ENCODE measurements around the gene TPRG1L. TPM values are rescaled to one million over a fixed set of nuclear protein-coding genes. Genes with fewer than 3 reads are reported as not detected.
A peak's percentile ranks its signal among the peaks of the same experiment; 100 is the strongest.
"Not testable (repeated sequence)": the region's sequence is repeated elsewhere in the genome, so short reads cannot be mapped to it uniquely, and the experiment has no call there.

Gene TPRG1L
- total RNA-seq, 2 experiments from 2014 or later: 9.2 to 10.4 TPM

DNA sequence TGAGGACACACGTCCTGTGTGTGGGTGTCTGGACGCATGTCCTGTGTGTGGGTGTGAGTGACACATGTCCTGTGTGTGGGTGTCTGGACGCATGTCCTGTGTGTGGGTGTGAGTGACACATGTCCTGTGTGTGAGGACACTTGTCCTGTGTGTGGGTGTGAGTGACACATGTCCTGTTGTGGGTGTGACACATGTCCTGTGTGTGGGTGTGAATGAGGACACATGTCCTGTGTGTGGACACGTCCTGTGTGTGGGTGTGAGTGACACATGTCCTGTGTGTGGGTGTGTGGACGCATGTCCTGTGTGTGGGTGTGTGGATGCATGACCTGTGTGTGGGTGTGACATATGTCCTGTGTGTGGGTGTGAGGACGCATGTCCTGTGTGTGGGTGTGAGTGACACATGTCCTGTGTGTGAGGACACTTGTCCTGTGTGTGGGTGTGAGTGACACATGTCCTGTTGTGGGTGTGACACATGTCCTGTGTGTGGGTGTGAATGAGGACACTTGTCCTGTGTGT is 39.4 kb upstream of the TPRG1L start:
- DNase-seq: peak; percentile 28
- POLR2A ChIA-PET; H3K27ac Mint-ChIP-seq; H3K36me3 Mint-ChIP-seq; intact Hi-C loops (cut with micrococcal nuclease); H3K9me3 Mint-ChIP-seq; CTCF ChIA-PET; H3K4me1 Mint-ChIP-seq (ENCODE audit: low read depth); H3K4me3 Mint-ChIP-seq; H3K27me3 Mint-ChIP-seq: not testable (repeated sequence)

DNA sequence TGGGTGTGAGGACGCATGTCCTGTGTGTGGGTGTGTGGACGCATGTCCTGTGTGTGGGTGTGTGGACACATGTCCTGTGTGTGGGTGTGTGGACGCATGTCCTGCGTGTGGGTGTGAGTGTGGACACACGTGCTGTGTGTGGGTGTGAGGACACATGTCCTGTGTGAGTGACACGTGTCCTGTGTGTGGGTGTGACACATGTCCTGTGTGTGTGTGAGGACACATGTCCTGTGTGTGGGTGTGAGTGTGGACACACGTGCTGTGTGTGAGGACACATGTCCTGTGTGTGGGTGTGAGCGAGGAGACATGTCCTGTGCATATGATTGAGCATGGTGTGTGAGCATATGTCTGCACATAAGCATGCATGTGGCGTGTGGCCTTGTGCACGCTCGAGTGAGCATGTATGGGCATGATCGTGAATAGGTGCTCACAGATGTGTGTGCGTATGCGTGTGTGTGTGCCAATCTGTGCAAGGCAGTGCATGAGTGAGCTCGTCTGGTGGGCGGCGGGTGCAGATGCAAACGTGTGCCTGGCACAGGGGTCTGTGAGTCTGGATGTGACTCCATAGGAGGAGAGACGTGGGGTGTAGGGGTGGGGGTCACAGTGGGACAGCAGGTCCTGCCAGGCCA is 38.8 kb upstream of the TPRG1L start:
- ChIA-PET CTCF (no interaction called here), POLR2A (no interaction called here)
- no peak for DNase-seq
- H3K9me3 Mint-ChIP-seq: no peaks in the 10 kb centered on the region
- intact Hi-C loops (cut with micrococcal nuclease): no loop called here
- H3K4me1 Mint-ChIP-seq (ENCODE audit: low read depth): no peaks in the 10 kb centered on the region
- H3K4me3 Mint-ChIP-seq: no peak overlapping the region
- no peaks in the 10 kb centered on the region for H3K27me3 Mint-ChIP-seq
- no peak overlapping the region for H3K27ac Mint-ChIP-seq
- H3K36me3 Mint-ChIP-seq: no peaks in the 10 kb centered on the region

DNA sequence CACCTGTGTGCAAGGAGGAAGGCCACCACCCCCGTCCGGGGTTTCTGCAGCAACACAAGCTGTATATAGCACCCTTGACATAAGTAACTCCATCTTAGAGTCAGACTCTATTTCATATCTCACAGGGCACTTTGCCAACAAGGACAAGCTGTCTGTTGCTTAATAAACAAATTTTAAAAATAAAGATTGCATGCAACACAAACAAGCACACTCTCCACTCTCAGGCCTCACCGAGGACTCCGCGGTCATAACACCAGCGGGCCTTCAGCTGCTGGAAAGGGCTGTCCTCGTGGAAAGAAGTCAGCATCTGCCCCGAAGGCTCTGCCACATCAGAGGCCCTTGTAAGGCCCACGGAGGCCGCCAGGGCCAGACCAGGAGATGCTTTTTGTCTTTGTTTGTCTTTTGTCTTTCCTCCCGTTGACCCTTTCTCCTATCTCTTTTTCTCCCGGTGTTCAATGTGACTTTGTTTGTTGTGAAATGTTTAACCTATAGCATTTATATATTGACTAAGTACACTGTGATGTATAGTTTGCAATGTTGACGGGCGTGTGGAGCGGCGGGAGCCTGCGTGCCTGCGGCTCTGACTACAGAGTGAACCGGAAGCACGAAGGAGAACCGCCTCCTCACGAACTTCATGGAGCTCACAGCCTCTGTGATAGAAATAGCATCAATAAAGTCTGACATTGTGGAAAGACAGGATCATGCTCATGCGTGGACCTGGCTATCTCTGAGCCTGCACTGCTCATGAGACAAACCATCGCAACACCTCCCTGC is 37.6 kb upstream of the TPRG1L start:
- Mint-ChIP-seq H3K27me3 (no peaks in the 10 kb centered on the region), H3K9me3 (no peaks in the 10 kb centered on the region), H3K36me3 (no peaks in the 10 kb centered on the region), H3K4me1 (ENCODE audit: low read depth) (no peaks in the 10 kb centered on the region), H3K27ac (no peak overlapping the region), H3K4me3 (no peak overlapping the region)
- DNase-seq: no peak
- CTCF ChIA-PET: interaction anchor here (1.1 kb wide), 1 partner anchor 32 kb away, joined by 4 read pairs; no protein-coding TSS in a partner anchor
- POLR2A ChIA-PET: no interaction called here
- intact Hi-C loops (cut with micrococcal nuclease): no loop called here

DNA sequence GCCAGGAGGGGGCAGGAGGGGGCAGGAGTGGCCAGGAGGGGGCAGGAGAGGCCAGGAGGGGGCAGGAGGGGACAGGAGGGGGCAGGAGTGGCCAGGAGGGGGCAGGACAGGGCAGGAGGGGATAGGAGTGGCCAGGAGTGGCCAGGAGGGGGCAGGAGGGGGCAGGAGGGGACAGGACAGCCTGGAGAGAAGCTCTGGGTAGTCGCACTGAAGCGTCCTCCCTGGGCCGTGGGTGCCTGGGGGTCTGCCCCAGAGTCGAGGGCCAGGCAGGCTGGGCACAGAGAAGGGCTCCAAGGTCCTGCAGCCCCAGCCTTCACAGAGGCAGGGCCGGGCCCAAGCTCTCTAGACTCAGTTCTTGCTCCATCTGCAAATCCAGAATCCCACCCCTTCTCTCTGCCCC is 36.4 kb upstream of the TPRG1L start:
- H3K4me3 Mint-ChIP-seq: no peak overlapping the region
- intact Hi-C loops (cut with micrococcal nuclease): no loop called here
- H3K4me1 Mint-ChIP-seq (ENCODE audit: low read depth): no peaks in the 10 kb centered on the region
- no peaks in the 10 kb centered on the region for H3K9me3 Mint-ChIP-seq
- no peak for DNase-seq
- no peaks in the 10 kb centered on the region for H3K36me3 Mint-ChIP-seq
- CTCF ChIA-PET: no interaction called here
- H3K27ac Mint-ChIP-seq: no peak overlapping the region
- POLR2A ChIA-PET: no interaction called here
- no peaks in the 10 kb centered on the region for H3K27me3 Mint-ChIP-seq

DNA sequence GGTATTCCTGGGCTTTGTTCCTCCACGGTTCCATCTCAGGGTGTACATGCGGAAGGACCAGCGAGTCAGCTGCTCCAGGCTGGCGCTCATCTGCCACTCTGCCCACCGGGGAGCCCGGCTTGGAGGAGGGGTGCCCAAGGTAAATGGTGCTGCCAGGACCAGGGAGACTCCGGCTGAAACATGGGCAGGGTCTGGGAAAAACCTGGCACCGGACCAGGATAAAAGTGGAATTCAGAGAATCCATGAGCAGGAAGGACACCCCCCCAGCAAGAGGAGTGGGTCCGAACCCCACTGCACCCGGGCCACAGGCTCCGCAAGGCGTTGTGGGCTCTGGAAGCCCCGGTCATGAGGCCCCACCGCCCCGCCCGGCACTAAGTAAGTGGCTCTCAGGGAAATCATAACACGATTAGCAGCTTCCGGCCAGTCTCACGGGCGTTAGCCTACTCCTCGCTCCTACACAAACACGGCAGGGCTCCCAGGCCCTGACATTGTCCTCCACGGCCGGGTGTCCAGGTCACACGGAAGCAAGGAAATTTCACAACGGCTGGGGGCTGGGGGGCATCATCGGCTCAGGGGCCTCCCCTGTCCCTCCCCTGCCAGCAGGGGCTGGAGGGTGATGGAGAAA is 34.6 kb upstream of the TPRG1L start:
- ChIA-PET POLR2A (no interaction called here), CTCF (no interaction called here)
- Mint-ChIP-seq H3K27me3 (no peaks in the 10 kb centered on the region), H3K4me3 (no peak overlapping the region), H3K36me3 (no peaks in the 10 kb centered on the region), H3K27ac (no peak overlapping the region), H3K4me1 (ENCODE audit: low read depth) (no peaks in the 10 kb centered on the region), H3K9me3 (no peaks in the 10 kb centered on the region)
- intact Hi-C loops (cut with micrococcal nuclease): no loop called here
- DNase-seq: no peak

DNA sequence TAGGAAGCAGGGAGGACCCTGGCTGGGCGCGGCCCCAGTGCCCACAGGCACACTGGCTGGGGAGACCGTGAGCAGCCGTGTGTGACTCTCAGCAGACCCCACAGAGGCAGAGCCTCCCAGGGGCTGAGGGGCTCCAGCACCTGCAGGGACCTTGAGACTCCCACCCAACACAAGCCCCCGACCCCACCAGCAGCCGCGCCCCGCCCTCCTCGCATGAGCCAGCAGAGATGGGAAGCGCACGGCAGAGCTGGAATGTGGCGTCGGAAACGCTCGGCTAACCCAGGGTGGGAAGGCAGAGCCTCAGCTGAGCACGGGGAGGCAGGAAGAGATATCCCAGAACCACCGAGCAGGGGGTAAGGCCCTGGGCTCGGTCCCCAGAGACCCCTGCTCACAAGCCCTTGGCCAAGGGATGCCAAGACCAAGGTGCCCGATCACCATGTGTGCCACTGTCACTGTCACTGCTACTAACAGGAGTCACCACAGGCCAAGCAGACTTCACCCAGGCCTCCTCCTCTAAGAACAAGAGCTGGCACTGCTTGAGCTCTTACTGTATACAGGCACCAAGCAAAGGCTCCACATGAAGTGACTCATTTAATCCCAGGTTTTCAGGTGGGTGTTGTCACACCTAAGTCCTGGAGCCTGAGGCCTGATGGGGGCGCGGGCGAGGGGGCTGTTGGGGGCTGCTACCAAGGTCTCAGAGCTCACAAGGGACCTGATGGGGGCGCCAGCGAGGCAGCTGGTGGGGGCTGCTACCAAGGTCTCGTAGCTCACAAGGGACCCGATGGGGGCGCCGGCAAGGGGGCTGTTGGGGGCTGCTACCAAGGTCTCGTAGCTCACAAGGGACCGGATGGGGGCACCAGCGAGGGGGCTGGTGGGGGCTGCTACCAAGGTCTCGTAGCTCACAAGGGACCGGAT is 33.6 kb upstream of the TPRG1L start:
- Mint-ChIP-seq H3K4me3 (no peak overlapping the region), H3K27ac (no peak overlapping the region), H3K27me3 (no peaks in the 10 kb centered on the region), H3K9me3 (no peaks in the 10 kb centered on the region), H3K4me1 (ENCODE audit: low read depth) (no peaks in the 10 kb centered on the region), H3K36me3 (no peaks in the 10 kb centered on the region)
- POLR2A ChIA-PET: no interaction called here
- CTCF ChIA-PET: interaction anchor here (0.6 kb wide), 1 partner anchor 39 kb away, joined by 3 read pairs; no protein-coding TSS in a partner anchor
- intact Hi-C loops (cut with micrococcal nuclease): no loop called here
- no peak for DNase-seq

DNA sequence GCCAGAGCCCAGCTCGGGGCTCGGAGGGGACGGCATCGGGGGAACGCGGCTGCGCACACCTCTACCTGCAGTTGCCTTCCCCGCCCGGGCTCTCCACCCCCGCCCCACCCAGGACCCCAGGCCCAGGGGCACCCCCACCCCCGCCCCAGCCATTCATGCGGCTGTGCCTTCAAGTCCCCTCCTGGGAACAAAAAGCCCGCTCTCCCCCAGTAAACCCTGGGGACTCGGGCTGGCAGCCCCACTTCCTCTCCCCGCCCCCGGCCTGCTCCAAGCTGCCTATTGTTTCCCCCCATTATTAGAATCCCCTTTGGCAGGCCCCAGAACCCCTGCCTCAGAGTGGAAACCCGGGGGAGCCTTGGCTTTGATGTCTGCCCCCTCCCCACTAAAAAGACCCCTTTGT is 31.5 kb upstream of the TPRG1L start:
- Mint-ChIP-seq H3K27ac (no peak overlapping the region), H3K9me3 (no peaks in the 10 kb centered on the region), H3K4me3 (no peak overlapping the region), H3K27me3 (no peaks in the 10 kb centered on the region), H3K36me3 (no peaks in the 10 kb centered on the region), H3K4me1 (ENCODE audit: low read depth) (peaks cover 12% of the 10 kb centered on the region)
- intact Hi-C loops (cut with micrococcal nuclease): no loop called here
- POLR2A ChIA-PET: no interaction called here
- DNase-seq: no peak
- CTCF ChIA-PET: no interaction called here

DNA sequence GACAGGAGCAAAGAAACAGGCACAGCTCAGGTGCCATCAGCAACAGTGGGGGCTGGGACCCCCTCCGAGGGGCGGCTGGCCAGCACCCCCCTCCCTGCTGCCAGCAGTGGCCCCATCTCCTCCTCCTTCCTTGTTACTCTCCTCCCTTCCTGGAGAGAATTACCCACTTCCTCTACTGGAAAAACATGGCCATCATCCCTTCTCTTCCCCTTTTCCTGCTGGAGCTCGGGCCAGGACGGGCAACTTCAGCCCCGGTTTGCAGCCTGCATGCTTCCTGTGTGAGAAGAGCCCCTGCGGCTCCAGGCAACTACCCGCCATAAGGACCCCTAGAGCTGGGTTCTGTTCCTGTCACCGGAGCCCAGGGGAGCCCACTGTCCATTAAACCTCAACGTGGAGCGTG is 31.1 kb upstream of the TPRG1L start:
- Mint-ChIP-seq H3K9me3 (no peaks in the 10 kb centered on the region), H3K27me3 (no peaks in the 10 kb centered on the region), H3K36me3 (no peaks in the 10 kb centered on the region), H3K4me1 (ENCODE audit: low read depth) (peaks cover 13% of the 10 kb centered on the region), H3K27ac (no peak overlapping the region), H3K4me3 (no peak overlapping the region)
- DNase-seq: no peak
- CTCF ChIA-PET: no interaction called here
- POLR2A ChIA-PET: no interaction called here
- intact Hi-C loops (cut with micrococcal nuclease): no loop called here

DNA sequence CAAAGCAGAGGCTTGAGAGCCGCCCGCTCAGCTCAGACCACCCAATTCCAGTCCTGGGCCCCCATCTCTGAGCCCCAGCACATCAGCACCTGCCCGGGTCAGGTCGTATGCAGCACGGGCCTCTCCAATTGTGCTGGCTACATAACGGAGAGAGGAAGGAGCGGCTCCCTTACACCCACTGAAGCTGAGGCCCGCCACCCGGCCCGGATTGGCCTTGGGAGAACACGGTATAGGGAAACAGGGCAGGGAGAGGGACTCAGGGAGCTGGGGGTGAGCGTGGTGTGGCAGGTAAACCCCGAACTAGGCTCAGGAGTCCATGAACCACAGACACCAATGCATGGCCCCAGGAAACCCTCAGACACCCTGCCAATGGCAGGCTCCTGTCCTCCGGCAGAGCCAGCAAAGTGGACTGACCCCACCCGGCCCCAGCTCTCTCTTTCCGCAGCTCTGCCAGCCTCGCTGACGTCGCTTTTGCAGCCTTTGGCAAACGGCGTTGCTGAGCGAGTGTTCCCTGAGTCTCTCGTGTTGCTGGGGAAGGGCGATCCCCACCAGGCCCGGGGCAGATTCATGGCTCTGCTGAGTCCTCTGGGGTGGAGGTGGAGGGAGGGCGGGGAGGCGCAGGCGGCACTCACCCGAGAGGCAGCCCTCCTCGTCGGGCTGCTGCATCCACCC is 30.0 kb upstream of the TPRG1L start:
- Mint-ChIP-seq H3K27me3 (no peaks in the 10 kb centered on the region), H3K9me3 (no peaks in the 10 kb centered on the region), H3K4me3 (no peak overlapping the region), H3K27ac (no peak overlapping the region), H3K36me3 (no peaks in the 10 kb centered on the region), H3K4me1 (ENCODE audit: low read depth) (peaks cover 13% of the 10 kb centered on the region)
- CTCF ChIA-PET: no interaction called here
- intact Hi-C loops (cut with micrococcal nuclease): no loop called here
- no peak for DNase-seq
- POLR2A ChIA-PET: no interaction called here

DNA sequence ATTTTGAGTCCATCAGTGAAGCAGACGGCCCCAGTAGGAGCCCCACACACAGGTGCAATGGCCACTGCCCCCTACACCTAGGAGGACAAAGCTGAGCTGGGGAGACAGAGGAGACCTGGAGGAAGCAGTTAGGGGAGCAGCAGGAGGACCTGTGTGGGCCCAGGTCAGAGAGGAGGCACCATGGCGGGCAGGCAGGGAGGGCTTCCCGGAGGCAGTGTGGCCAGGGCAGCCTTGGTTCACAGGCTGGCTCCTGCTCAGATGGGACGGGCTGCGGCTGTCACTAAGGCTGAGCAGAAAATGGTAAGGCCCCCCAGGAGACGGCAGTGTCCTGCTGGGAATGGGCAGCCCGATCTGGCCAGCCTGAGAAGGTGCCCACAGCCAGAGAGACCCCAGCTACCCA is 28.9 kb upstream of the TPRG1L start:
- peaks cover 13% of the 10 kb centered on the region for H3K4me1 Mint-ChIP-seq (ENCODE audit: low read depth)
- no peaks in the 10 kb centered on the region for H3K27me3 Mint-ChIP-seq
- CTCF ChIA-PET: no interaction called here
- POLR2A ChIA-PET: no interaction called here
- H3K36me3 Mint-ChIP-seq: no peaks in the 10 kb centered on the region
- intact Hi-C loops (cut with micrococcal nuclease): no loop called here
- H3K27ac Mint-ChIP-seq: no peak overlapping the region
- H3K4me3 Mint-ChIP-seq: no peak overlapping the region
- no peak for DNase-seq
- no peaks in the 10 kb centered on the region for H3K9me3 Mint-ChIP-seq

DNA sequence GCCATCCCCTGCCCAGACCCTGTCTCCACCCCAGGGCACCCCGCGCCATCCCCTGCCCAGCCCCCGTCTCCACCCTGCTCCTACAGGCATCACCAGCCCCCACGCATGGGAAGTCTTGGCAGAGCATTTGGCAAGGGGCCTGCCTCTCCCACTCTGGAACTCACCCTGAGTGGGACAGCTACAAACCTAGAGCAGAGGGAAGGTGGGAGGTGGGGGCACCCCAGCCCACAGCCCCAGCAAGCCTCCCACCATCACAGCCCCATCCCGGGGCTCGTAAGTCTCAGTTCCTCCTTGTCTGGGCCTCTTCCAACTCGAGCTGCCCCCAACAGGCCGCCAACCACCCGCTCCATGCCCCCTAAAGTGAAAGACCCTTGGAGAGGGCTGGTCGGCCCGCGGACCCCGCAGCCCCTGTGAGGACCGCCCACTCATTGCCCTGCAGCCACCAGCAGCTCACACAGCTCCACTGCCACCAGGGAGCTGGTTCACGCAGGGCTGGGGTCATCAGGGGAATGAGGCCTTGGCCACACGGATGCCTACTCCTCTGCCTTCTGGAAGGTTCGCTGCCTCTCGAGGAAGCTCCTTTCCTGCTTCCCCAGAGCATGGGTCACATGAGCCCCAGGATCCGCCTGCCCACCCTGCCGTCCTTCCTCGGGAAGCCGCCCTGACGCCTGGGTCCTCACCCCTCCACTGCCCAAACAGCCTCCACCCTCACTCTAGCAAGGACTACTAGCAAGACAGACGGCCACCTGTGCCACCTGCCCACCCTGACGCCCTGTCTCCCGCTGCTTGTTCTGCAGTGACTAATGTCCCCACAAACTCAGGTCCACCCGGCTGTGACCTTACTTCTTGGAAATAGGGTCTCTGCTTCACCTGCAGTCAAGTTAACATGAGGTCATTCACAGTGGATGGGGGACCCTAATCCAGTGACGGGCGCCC is 27.9 kb upstream of the TPRG1L start:
- ChIA-PET POLR2A (no interaction called here), CTCF (interaction anchor here (1.1 to 1.2 kb wide), 2 partner anchors 22 to 106 kb away, joined by 3 read pairs; no protein-coding TSS in a partner anchor)
- H3K4me1 Mint-ChIP-seq (ENCODE audit: low read depth): peaks cover 13% of the 10 kb centered on the region
- H3K27me3 Mint-ChIP-seq: no peaks in the 10 kb centered on the region
- intact Hi-C loops (cut with micrococcal nuclease): no loop called here
- no peak overlapping the region for H3K4me3 Mint-ChIP-seq
- no peak overlapping the region for H3K27ac Mint-ChIP-seq
- no peaks in the 10 kb centered on the region for H3K36me3 Mint-ChIP-seq
- DNase-seq: no peak
- H3K9me3 Mint-ChIP-seq: no peaks in the 10 kb centered on the region

Data from activated CD4-positive, alpha-beta memory T cell treated with anti-CD3 and anti-CD28 coated beads for 36 hours (primary cell).